ENCODE measurements around the gene PMVK.

Gene PMVK

DNA sequence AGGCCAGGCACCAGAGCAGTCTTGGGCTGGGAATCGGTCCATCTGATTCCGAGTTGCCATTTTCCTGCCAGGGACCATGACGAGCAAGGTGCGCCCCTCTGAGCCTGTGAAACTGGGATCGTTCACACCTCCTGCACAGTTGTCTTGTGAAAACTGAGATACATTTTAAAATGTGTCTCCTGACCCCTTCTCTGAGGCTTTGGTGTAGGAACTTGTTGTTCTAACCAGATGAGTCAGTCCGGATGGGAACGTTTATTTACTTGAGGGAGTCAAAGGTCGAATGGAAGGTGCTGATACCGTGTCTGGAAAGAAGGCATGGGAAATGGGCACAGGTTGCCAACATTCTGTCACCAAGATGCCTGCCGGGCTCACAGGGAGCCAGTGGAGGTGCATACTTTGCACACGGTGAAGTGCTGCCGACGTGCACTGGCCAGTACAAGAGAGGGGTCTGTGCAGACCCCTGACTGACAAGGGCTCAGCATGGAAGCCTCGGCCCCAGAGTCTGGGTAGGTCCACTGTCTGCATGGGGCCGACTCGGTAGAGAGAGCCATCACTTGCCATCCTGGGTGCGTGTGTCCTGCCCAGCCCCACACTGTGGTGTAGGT, 59.0 kb downstream of the PMVK start:
- no peak for DNase-seq (ENCODE audit: low read depth)

GRCh38 chr1:154876842-154877369, 59.6 kb downstream of the PMVK start:
- no peak for DNase-seq (ENCODE audit: low read depth)
